Fibroblast of lung (primary cell): ENCODE data around the gene GAS5. TPM values are rescaled to one million over a fixed set of nuclear protein-coding genes. Genes with fewer than 3 reads are reported as not detected.

Experiments
- DNase-seq, 2 donors: peaks; one replicate each; pipeline versions ENCODE4 v3.0.0 to v3.0.0-alpha.2; 2010; ENCODE audit warnings: low read depth in 2 of 2
- H2AFZ ChIP-seq: 2 replicates; pipeline ENCODE4 v1.5.1; 2012; ENCODE audit warnings: low read length, control low read depth, inconsistent platforms
- H3K27ac ChIP-seq: 2 replicates; pipeline ENCODE4 v1.5.1; 2011; ENCODE audit warnings: low read length, control low read depth; ENCODE audit not compliant: insufficient read depth
- H3K27me3 ChIP-seq: 2 replicates; pipeline ENCODE4 v1.5.1; 2011; ENCODE audit warnings: mild to moderate bottlenecking, low read length; ENCODE audit not compliant: control insufficient read depth, insufficient read depth
- H3K36me3 ChIP-seq: 2 replicates; pipeline ENCODE4 v1.5.1; 2011; ENCODE audit warnings: low read length; ENCODE audit not compliant: control insufficient read depth, insufficient read depth
- H3K4me1 ChIP-seq: 2 replicates; pipeline ENCODE4 v1.5.1; 2011; ENCODE audit warnings: low read length; ENCODE audit not compliant: control insufficient read depth, insufficient read depth; ENCODE audit errors: extremely low read depth
- H3K4me2 ChIP-seq: 2 replicates; pipeline ENCODE4 v1.5.1; 2011; ENCODE audit warnings: low read length, control low read depth; ENCODE audit not compliant: insufficient read depth; ENCODE audit errors: extremely low read depth
- H3K4me3 ChIP-seq, 4 experiments: fragments of 200-600 bp in 1 of 4; sonication (generic) in 1 of 4; replicated peaks in 1 of 4; 2 replicates each; pipeline ENCODE4 v1.5.1; 2011 to 2016; ENCODE audit warnings: low read length in 4 of 4, low read depth in 3 of 4, mild to moderate bottlenecking in 3 of 4, control low read depth in 2 of 4, inconsistent platforms in 1 of 4, mixed read lengths in 1 of 4; ENCODE audit not compliant: insufficient read depth in 1 of 4; ENCODE audit errors: control extremely low read depth in 1 of 4
- H3K79me2 ChIP-seq: 2 replicates; pipeline ENCODE4 v1.5.1; 2012; ENCODE audit warnings: mild to moderate bottlenecking, low read length, inconsistent platforms; ENCODE audit not compliant: control insufficient read depth, insufficient read depth
- H3K9ac ChIP-seq: 2 replicates; pipeline ENCODE4 v1.5.1; 2011; ENCODE audit warnings: mild to moderate bottlenecking, low read length, control low read depth; ENCODE audit not compliant: insufficient read depth
- H3K9me3 ChIP-seq: 2 replicates; pipeline ENCODE4 v1.5.1; 2012; ENCODE audit warnings: low read depth, low read length; ENCODE audit not compliant: control insufficient read depth, insufficient read depth
- H4K20me1 ChIP-seq: 2 replicates; pipeline ENCODE4 v1.5.1; 2011; ENCODE audit warnings: low read length; ENCODE audit not compliant: control insufficient read depth, insufficient read depth; ENCODE audit errors: extremely low read depth
- CTCF ChIP-seq, 2 donors: IDR thresholded peaks in 1 of 2; conservative IDR thresholded peaks in 1 of 2; 1 replicate in 1 of 2; 2 replicates in 1 of 2; pipeline ENCODE4 v1.5.1; 2011 to 2012; ENCODE audit warnings: low read length in 2 of 2, control low read depth in 1 of 2, inconsistent platforms in 1 of 2, low read depth in 1 of 2, mild to moderate bottlenecking in 1 of 2
- EZH2 ChIP-seq: IDR thresholded peaks from 2 replicates; pipeline ENCODE4 v1.5.1; 2012; ENCODE audit warnings: low read length, control low read depth, mild to moderate bottlenecking; ENCODE audit errors: missing control alignments
- polyA plus RNA-seq, 2 donors: library from polyadenylated mRNA; depleted of rRNA in 1 of 2; stranded (reverse) in 1 of 2; unstranded in 1 of 2; fragments of >200 nt; gene quantifications; 2 replicates each; pipeline ENCODE4 v1.2.1, GENCODE V29; 2011 to 2012; ENCODE audit warnings: missing spikeins in 1 of 2
- total RNA-seq: library from RNA; depleted of rRNA; stranded (reverse); fragments of >200 nt; gene quantifications from 2 replicates; pipeline ENCODE4 v1.2.1, GENCODE V29; 2014

Gene GAS5
- total and polyA plus RNA-seq, 2 donors (not counting 1 experiment from before 2014, with no cell fraction given), result 502 to 810 TPM

DNA sequence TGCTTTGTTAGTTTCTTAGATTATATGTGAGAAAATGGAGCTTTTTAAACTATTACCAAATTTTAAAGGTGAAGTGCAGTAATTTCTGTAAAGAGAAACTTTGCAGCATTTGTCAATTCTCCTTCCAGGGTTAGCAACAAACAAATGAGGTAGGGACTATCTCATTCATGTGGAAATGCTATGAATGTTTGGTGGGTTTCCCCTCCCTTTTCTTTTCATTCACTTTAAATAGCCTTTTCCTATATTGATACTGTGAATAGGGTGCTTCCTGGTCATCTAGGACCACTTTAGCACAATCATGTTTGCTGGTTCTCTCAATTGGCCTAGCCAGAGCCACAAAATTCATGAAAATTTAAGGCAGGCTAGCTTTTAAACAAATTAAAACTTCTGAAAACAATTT lies 21.0 kb upstream of the GAS5 start:
- H3K4me3 ChIP-seq, result no peak overlapping the region
- H2AFZ ChIP-seq, result no peak overlapping the region
- H3K9ac ChIP-seq, result no peak overlapping the region
- no peaks in the 10 kb centered on the region for H3K4me1 ChIP-seq
- no peaks in the 10 kb centered on the region for H4K20me1 ChIP-seq
- TF ChIP-seq CTCF (conservative IDR thresholded peaks at IDR 0.05 in 1 of 2, IDR thresholded peaks at IDR 0.05 in 1 of 2; ENCODE audit: low read depth in 1 of 2, low read length in 2 of 2), result no peak
- no peak for TF ChIP-seq EZH2
- H3K36me3 ChIP-seq, result peaks cover 3% of the 10 kb centered on the region
- H3K79me2 ChIP-seq, result no peaks in the 10 kb centered on the region
- no peak overlapping the region for H3K27ac ChIP-seq
- no peaks in the 10 kb centered on the region for H3K27me3 ChIP-seq
- no peak for DNase-seq
- no peaks in the 10 kb centered on the region for H3K9me3 ChIP-seq
- H3K4me2 ChIP-seq, result no peak overlapping the region

GRCh38 chr1:173887627-173888026 lies 19.8 kb upstream of the GAS5 start:
- H3K79me2 ChIP-seq, result no peaks in the 10 kb centered on the region
- no peaks in the 10 kb centered on the region for H3K27me3 ChIP-seq
- no peaks in the 10 kb centered on the region for H3K9me3 ChIP-seq
- DNase-seq, result no peak
- H3K4me1 ChIP-seq, result no peaks in the 10 kb centered on the region
- H4K20me1 ChIP-seq, result no peaks in the 10 kb centered on the region
- no peak overlapping the region for H3K4me3 ChIP-seq
- H3K4me2 ChIP-seq, result no peak overlapping the region
- no peak for TF ChIP-seq EZH2
- no peak for TF ChIP-seq CTCF (conservative IDR thresholded peaks at IDR 0.05 in 1 of 2, IDR thresholded peaks at IDR 0.05 in 1 of 2; ENCODE audit: low read depth in 1 of 2, low read length in 2 of 2)
- peaks cover 3% of the 10 kb centered on the region for H3K36me3 ChIP-seq
- no peak overlapping the region for H2AFZ ChIP-seq
- H3K27ac ChIP-seq, result no peak overlapping the region
- H3K9ac ChIP-seq, result no peak overlapping the region

GRCh38 chr1:173886746-173887611 lies 19.2 kb upstream of the GAS5 start:
- no peaks in the 10 kb centered on the region for H3K4me1 ChIP-seq
- no peak overlapping the region for H3K4me3 ChIP-seq
- no peak overlapping the region for H2AFZ ChIP-seq
- no peaks in the 10 kb centered on the region for H3K27me3 ChIP-seq
- peaks cover 3% of the 10 kb centered on the region for H3K36me3 ChIP-seq
- H3K9ac ChIP-seq, result no peak overlapping the region
- no peak overlapping the region for H3K4me2 ChIP-seq
- H3K79me2 ChIP-seq, result no peaks in the 10 kb centered on the region
- TF ChIP-seq EZH2, result no peak
- TF ChIP-seq CTCF (conservative IDR thresholded peaks at IDR 0.05 in 1 of 2, IDR thresholded peaks at IDR 0.05 in 1 of 2; ENCODE audit: low read depth in 1 of 2, low read length in 2 of 2), result no peak
- DNase-seq, result no peak
- no peak overlapping the region for H3K27ac ChIP-seq
- H4K20me1 ChIP-seq, result no peaks in the 10 kb centered on the region
- H3K9me3 ChIP-seq, result no peaks in the 10 kb centered on the region
